GM12874 (cell line): ENCODE data around the gene MYBPH.

ENCODE experiments used
- CTCF ChIP-seq: IDR thresholded peaks from 2 replicates; pipeline ENCODE4 v1.5.1; 2011; ENCODE audit warnings: low read depth, mild to moderate bottlenecking, control low read depth, low read length, moderate library complexity; ENCODE audit not compliant: insufficient read depth

Gene MYBPH

GRCh38 chr1:203173011-203173555, 2.5 kb downstream of the MYBPH start:
- no peak for TF ChIP-seq CTCF

GRCh38 chr1:203172184-203173010, 3.2 kb downstream of the MYBPH start:
- peak; percentile 95 for TF ChIP-seq CTCF

GRCh38 chr1:203171341-203172183, 4.1 kb downstream of the MYBPH start:
- no peak for TF ChIP-seq CTCF

GRCh38 chr1:203170625-203171330, 4.8 kb downstream of the MYBPH start:
- TF ChIP-seq CTCF = no peak

GRCh38 chr1:203169770-203170520, 5.7 kb downstream of the MYBPH start:
- TF ChIP-seq CTCF = no peak

- TF ChIP-seq CTCF = no peak
Observed at GRCh38 chr1:203168991-203169390, 6.6 kb downstream of the MYBPH start.
